ENCODE measurements around the gene DOK3.

DOK3 gene

DNA sequence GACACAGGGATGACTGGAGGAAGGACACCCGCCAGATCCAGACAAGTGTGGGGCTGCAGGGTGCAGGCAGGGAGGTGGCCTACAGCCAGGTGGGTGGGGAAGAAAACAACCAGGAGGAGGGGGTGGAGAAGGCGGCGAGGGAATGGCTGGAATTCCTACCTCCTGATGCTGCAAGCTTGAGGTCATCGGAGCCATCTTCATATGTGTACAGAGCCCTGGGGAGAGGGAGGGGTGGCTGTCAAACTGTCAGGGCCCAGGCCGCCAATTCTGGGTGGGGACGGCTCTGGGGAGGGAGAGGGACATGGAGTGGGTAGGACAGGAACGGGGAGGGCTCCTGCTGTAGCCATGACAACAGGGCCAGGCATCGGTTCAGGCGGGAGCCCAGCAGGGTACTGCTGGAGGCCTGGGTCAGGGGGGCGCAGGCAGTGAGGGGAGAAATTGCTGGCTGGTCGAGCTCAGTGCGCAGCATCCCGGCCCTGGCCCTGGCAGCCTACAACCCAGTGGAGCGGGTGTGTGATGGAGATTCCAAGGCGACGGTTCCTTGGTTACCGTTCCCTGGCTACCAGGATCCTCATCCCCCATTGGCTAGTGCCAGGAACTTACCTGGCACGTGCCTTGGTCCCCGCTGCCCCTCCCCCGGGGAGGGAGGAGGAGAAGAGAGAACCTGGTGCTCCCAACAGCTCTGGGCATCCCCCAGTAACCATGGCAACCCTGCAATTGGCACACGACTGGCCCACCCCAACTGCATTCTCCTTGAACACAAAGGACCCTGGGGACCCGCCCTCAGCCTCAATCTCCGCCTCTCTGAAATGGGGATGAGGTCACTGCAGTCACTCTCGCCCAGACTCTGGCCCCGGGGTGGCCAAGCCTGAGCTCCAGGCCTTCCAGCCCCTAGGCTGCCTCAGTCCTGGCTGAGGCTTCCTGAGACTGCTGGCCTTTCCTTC is 40.7 kb downstream of the DOK3 start:
- Histone ChIP-seq H3K27me3 (ENCODE audit: low read depth, low read length) (no peaks in the 10 kb centered on the region), H3K27ac (ENCODE audit: low read length) (no peak overlapping the region), H3K4me3 (ENCODE audit: low read depth in 1 of 2, low read length in 2 of 2) (no peak overlapping the region), H3K9me3 (ENCODE audit: control insufficient read depth in 1 of 2, low read length in 2 of 2) (no peaks in the 10 kb centered on the region), H3K36me3 (ENCODE audit: control insufficient read depth in 1 of 2, insufficient read depth in 2 of 2, low read length in 2 of 2) (peaks cover 11 to 27% of the 10 kb centered on the region in 2 donors), H3K4me1 (ENCODE audit: control insufficient read depth in 1 of 2, insufficient read depth in 2 of 2, low read length in 2 of 2) (peaks cover 12 to 36% of the 10 kb centered on the region in 2 donors)

DNA sequence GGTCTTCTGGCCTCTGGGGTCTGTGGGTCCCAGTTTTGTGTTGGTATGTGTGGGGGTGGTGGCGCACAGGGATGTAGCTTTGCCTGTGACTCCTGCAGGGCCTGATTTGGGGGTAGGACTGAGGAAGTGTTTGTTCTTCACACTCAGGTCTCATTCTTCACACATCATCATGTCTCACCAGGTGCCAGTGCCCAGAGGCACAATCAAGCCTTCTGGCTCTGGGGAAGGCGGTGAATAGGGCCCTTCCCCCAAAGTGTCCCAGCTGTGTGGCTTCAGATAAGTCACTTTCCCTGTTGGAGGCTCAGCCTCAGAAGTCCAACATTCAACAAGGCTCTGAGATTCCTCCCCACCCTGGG is 41.3 kb downstream of the DOK3 start:
- Histone ChIP-seq H3K9me3 (ENCODE audit: control insufficient read depth in 1 of 2, low read length in 2 of 2) (no peaks in the 10 kb centered on the region), H3K27me3 (ENCODE audit: low read depth, low read length) (no peaks in the 10 kb centered on the region), H3K27ac (ENCODE audit: low read length) (no peak overlapping the region), H3K4me1 (ENCODE audit: control insufficient read depth in 1 of 2, insufficient read depth in 2 of 2, low read length in 2 of 2) (peaks cover 12 to 36% of the 10 kb centered on the region in 2 donors), H3K4me3 (ENCODE audit: low read depth in 1 of 2, low read length in 2 of 2) (no peak overlapping the region), H3K36me3 (ENCODE audit: control insufficient read depth in 1 of 2, insufficient read depth in 2 of 2, low read length in 2 of 2) (peaks cover 15 to 27% of the 10 kb centered on the region in 2 donors)

DNA sequence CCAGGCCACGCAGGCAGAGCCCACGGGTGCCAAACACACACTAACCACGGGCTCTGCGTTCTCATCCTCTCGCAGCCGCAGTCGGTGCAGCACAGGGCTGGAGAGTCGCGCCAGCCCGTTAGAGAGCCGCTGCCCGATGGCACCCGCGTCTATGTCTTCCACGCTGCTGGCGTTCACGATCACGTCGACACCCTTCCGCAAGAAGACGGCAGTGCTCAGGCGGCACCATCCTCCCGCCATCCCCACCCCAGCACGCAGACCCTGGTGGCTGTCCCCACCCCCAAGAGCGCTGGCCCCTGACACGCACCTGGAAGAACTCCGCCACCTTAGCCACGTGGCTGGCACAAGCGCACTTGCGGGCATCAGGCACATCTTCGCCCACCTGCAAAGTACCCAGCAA is 42.2 kb downstream of the DOK3 start:
- peaks cover 12 to 34% of the 10 kb centered on the region in 2 donors for H3K4me1 ChIP-seq (ENCODE audit: control insufficient read depth in 1 of 2, insufficient read depth in 2 of 2, low read length in 2 of 2)
- peaks cover 16 to 30% of the 10 kb centered on the region in 2 donors for H3K36me3 ChIP-seq (ENCODE audit: control insufficient read depth in 1 of 2, insufficient read depth in 2 of 2, low read length in 2 of 2)
- H3K27ac ChIP-seq (ENCODE audit: low read length) = no peak overlapping the region
- no peaks in the 10 kb centered on the region for H3K9me3 ChIP-seq (ENCODE audit: control insufficient read depth in 1 of 2, low read length in 2 of 2)
- H3K27me3 ChIP-seq (ENCODE audit: low read depth, low read length) = no peaks in the 10 kb centered on the region
- H3K4me3 ChIP-seq (ENCODE audit: low read depth in 1 of 2, low read length in 2 of 2) = no peak overlapping the region

DNA sequence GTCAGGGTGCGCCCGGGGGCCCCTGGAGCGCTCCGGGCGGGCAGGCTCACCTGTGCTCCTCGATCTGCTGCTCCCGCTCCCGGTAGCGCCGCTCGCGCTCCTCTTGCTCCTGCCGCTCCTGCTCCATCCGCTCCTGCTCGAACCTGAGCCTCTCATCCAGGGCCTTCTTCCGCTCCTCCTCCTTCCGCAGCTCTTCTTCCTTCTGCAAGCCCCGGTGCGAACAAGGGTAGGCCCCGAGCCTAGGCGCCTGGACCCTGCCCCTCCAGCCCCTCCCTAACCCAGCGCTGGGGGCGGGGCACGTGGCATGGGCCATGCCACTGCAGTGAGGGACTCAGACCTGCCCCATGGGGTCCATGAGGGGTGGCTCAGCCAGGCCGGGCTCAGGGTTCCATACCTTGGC is 42.8 kb downstream of the DOK3 start:
- H3K27ac ChIP-seq (ENCODE audit: low read length) = no peak overlapping the region
- peaks cover 7 to 28% of the 10 kb centered on the region in 2 donors for H3K4me1 ChIP-seq (ENCODE audit: control insufficient read depth in 1 of 2, insufficient read depth in 2 of 2, low read length in 2 of 2)
- no peaks in the 10 kb centered on the region for H3K27me3 ChIP-seq (ENCODE audit: low read depth, low read length)
- H3K4me3 ChIP-seq (ENCODE audit: low read depth in 1 of 2, low read length in 2 of 2) = no peak overlapping the region
- H3K9me3 ChIP-seq (ENCODE audit: control insufficient read depth in 1 of 2, low read length in 2 of 2) = no peaks in the 10 kb centered on the region
- peaks cover 16 to 33% of the 10 kb centered on the region in 2 donors for H3K36me3 ChIP-seq (ENCODE audit: control insufficient read depth in 1 of 2, insufficient read depth in 2 of 2, low read length in 2 of 2)

DNA sequence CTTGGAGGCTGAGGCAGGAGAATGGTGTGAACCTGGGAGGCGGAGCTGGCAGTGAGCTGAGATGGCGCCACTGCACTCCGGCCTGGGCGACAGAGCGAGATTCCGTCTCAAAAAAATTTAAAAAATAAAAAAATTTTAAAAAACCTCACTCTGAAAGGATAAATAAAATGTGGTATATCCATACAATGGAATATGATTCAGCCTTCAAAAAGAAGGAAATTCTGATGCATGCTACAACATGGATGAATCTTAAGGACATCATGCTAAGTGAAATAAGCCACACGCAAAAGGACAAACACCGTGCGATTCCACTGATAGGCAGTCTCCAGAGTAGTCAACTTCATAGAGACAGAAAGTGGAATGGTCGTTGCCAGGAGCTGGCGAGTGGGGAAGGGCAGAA is 44.6 kb downstream of the DOK3 start:
- H3K4me1 ChIP-seq (ENCODE audit: control insufficient read depth in 1 of 2, insufficient read depth in 2 of 2, low read length in 2 of 2) = peaks cover 5 to 14% of the 10 kb centered on the region in 2 donors
- no peaks in the 10 kb centered on the region for H3K27me3 ChIP-seq (ENCODE audit: low read depth, low read length)
- H3K27ac ChIP-seq (ENCODE audit: low read length) = no peak overlapping the region
- H3K4me3 ChIP-seq (ENCODE audit: low read depth in 1 of 2, low read length in 2 of 2) = no peak overlapping the region
- no peaks in the 10 kb centered on the region for H3K9me3 ChIP-seq (ENCODE audit: control insufficient read depth in 1 of 2, low read length in 2 of 2)
- peaks cover 16 to 39% of the 10 kb centered on the region in 2 donors for H3K36me3 ChIP-seq (ENCODE audit: control insufficient read depth in 1 of 2, insufficient read depth in 2 of 2, low read length in 2 of 2)

DNA sequence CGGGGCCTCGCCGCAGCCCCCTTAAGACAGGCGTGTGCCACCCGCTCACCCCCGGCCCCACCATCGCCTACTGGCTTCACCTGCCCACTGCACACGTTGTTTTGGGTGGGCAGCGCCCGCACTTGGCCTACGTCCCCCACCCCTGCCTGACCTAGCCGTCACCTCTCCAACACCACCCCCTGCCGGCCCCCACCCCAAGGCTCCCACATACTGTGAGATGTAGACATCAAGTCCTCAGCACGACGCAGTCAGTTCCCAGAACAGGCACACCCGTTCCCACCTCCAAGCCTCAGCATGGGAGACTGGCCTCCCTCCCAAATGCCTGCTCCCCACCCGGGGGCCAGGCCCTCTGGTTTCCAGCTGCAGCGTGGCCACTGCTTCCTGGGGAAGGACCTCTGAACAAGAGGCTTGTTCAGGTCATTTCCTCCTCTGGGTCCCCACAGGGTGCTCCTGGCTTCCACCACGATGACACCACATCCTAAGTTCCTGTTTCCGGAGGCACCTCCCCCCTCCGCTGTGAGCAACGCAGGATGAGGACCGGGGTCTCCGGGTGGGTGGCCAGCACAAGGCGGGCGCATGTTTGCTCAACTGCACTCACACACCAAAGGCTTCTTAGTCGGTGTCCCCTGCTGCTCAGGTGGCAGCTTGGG is 47.5 kb downstream of the DOK3 start:
- no peaks in the 10 kb centered on the region for H3K27me3 ChIP-seq (ENCODE audit: low read depth, low read length)
- H3K27ac ChIP-seq (ENCODE audit: low read length) = no peak overlapping the region
- peaks cover 0 to 5% of the 10 kb centered on the region in 2 donors for H3K4me1 ChIP-seq (ENCODE audit: control insufficient read depth in 1 of 2, insufficient read depth in 2 of 2, low read length in 2 of 2)
- peaks cover 16 to 55% of the 10 kb centered on the region in 2 donors for H3K36me3 ChIP-seq (ENCODE audit: control insufficient read depth in 1 of 2, insufficient read depth in 2 of 2, low read length in 2 of 2)
- no peak overlapping the region for H3K4me3 ChIP-seq (ENCODE audit: low read depth in 1 of 2, low read length in 2 of 2)
- H3K9me3 ChIP-seq (ENCODE audit: control insufficient read depth in 1 of 2, low read length in 2 of 2) = no peaks in the 10 kb centered on the region

DNA sequence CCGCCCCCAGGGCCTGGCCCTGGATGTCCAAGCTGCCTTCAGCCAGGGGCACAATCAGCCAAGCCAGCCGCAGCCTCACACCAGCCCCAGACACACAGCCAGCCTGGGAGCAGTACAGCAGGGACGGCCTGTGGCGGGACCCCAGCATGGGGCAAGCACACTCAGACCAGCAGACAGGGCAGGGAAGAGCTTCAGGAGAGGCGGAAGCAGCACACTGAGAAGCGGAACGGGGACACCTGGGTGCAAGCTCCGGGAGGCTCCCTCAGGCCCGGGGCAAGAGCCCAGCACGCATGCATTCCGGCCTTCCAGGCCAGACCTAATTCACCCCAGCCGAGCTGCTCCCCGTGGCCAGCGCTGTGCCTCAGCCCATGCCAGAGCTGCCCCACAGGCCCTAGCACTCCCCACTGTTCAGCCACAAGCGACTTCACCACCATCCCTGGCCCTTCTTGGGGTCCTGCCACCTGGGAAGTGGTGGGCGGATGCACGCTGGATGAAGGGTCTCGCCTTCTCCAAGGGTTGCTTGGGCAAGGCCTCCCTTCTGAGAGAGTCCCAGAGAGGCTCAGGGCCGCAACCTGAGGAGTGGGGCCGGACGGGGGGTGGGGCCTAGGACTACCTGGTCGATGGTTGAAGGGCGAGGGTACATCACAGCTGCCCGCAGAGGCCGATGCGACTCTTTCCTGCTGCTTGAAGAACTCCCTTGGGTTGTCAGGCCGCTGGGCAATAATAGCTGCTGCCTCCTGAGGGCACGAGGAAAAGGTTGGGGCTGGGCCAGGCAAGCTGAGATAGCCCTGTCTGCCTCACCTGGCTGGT is 49.6 kb downstream of the DOK3 start:
- Histone ChIP-seq H3K36me3 (ENCODE audit: control insufficient read depth in 1 of 2, insufficient read depth in 2 of 2, low read length in 2 of 2) (peaks cover 4 to 34% of the 10 kb centered on the region in 2 donors), H3K4me1 (ENCODE audit: control insufficient read depth in 1 of 2, insufficient read depth in 2 of 2, low read length in 2 of 2) (peaks cover 0 to 25% of the 10 kb centered on the region in 2 donors), H3K27me3 (ENCODE audit: low read depth, low read length) (no peaks in the 10 kb centered on the region), H3K9me3 (ENCODE audit: control insufficient read depth in 1 of 2, low read length in 2 of 2) (no peaks in the 10 kb centered on the region), H3K4me3 (ENCODE audit: low read depth in 1 of 2, low read length in 2 of 2) (no peak overlapping the region), H3K27ac (ENCODE audit: low read length) (no peak overlapping the region)

DNA sequence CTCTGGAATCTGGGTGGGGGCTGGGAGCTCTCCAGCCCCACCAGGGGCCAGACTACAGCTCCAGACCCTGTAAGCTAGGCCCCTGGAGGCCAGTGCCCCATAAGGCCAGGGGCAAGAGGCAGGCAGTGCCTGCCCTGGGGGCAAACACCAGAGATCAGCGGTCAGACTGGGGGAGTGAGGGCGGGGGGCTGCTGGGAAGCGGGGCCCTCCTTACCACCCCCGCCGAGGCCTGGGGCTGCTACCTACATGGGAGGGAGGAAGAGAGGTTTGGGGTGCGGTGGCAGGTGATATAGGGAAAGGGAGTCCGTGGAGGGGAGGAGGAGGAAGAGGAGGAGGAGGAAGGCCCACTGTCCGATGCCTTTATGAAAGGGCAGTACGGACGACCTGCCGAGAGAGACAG is 50.3 kb downstream of the DOK3 start:
- H3K4me1 ChIP-seq (ENCODE audit: control insufficient read depth in 1 of 2, insufficient read depth in 2 of 2, low read length in 2 of 2) = peaks cover 0 to 27% of the 10 kb centered on the region in 2 donors
- no peaks in the 10 kb centered on the region for H3K27me3 ChIP-seq (ENCODE audit: low read depth, low read length)
- H3K9me3 ChIP-seq (ENCODE audit: control insufficient read depth in 1 of 2, low read length in 2 of 2) = no peaks in the 10 kb centered on the region
- no peak overlapping the region for H3K27ac ChIP-seq (ENCODE audit: low read length)
- H3K4me3 ChIP-seq (ENCODE audit: low read depth in 1 of 2, low read length in 2 of 2) = no peak overlapping the region
- H3K36me3 ChIP-seq (ENCODE audit: control insufficient read depth in 1 of 2, insufficient read depth in 2 of 2, low read length in 2 of 2) = peaks cover 4 to 34% of the 10 kb centered on the region in 2 donors

DNA sequence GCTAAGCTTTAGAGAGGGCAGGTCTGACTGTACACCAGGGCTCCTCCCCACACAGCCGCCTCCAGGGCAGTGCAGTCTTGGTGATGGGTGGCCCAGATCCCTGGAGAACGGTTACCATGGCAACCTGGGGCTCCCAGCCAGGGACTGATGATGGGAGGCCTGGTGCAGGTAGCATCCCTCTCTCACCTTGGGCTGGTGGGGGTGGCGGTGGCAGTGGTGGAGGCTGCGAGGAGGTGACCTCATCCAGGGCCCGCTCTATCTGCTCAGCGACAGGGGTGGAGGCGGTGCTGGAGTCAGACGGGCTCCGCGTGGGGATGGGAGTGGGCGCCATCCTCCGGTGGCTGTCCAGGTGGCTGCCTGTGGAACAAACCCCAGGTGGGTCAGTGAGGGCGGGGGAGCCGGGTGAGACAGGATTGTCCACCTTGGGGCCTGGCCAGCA is 50.7 kb downstream of the DOK3 start:
- H3K27me3 ChIP-seq (ENCODE audit: low read depth, low read length) = no peaks in the 10 kb centered on the region
- H3K9me3 ChIP-seq (ENCODE audit: control insufficient read depth in 1 of 2, low read length in 2 of 2) = no peaks in the 10 kb centered on the region
- H3K27ac ChIP-seq (ENCODE audit: low read length) = no peak overlapping the region
- peaks cover 4 to 34% of the 10 kb centered on the region in 2 donors for H3K36me3 ChIP-seq (ENCODE audit: control insufficient read depth in 1 of 2, insufficient read depth in 2 of 2, low read length in 2 of 2)
- peaks cover 0 to 31% of the 10 kb centered on the region in 2 donors for H3K4me1 ChIP-seq (ENCODE audit: control insufficient read depth in 1 of 2, insufficient read depth in 2 of 2, low read length in 2 of 2)
- H3K4me3 ChIP-seq (ENCODE audit: low read depth in 1 of 2, low read length in 2 of 2) = no peak overlapping the region

DNA sequence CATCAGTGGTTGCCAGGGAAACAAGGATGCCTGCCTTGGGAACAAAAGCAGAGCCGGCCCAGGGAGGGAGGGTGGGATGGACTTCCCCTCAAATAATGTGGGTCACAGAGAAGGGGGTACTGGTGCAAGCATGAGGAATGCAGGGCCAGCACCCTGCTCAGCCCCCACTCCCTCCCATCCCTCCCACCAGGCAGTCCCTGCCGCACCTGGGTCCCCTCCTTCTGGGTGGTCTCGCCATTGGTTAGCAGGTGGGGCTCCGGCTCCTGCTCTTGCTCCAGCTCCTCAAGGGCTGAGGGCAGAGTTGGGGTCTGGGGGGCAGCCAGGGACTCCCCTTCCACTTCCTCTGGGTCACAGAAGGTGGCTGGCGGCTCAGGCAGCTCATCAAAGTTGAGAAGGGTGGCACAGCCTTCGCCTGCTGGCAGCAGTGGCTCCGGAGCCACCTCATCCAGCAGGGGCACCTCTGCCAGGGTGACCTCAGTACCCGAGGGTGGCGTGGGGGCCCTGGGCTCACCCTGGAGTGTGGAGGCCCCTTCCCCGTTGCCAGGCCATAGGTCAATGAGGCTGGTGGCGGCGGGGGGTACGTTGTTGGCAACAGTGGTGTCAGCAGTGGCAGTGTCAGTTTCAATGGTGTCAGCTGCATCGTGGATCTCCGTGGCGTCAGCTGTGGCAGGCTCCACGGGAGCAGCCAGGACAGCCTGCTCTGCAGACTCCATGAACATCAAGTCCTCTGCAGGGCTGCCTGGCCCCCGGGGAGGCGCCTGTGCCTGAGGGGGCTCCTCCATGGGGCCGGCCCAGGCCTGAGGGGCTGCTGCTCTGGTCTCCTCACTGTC is 51.6 kb downstream of the DOK3 start:
- H3K9me3 ChIP-seq (ENCODE audit: control insufficient read depth in 1 of 2, low read length in 2 of 2) = no peaks in the 10 kb centered on the region
- H3K36me3 ChIP-seq (ENCODE audit: control insufficient read depth in 1 of 2, insufficient read depth in 2 of 2, low read length in 2 of 2) = peaks cover 0 to 34% of the 10 kb centered on the region in 2 donors
- H3K27me3 ChIP-seq (ENCODE audit: low read depth, low read length) = no peaks in the 10 kb centered on the region
- peaks cover 0 to 35% of the 10 kb centered on the region in 2 donors for H3K4me1 ChIP-seq (ENCODE audit: control insufficient read depth in 1 of 2, insufficient read depth in 2 of 2, low read length in 2 of 2)
- H3K4me3 ChIP-seq (ENCODE audit: low read depth in 1 of 2, low read length in 2 of 2) = no peak overlapping the region
- no peak overlapping the region for H3K27ac ChIP-seq (ENCODE audit: low read length)

Data from muscle layer of duodenum (tissue), 2 donors.